GM12891 (cell line): ENCODE data around the gene TMC7.

Experiments used
- PAX5 ChIP-seq: IDR thresholded peaks from 2 replicates; pipeline ENCODE4 v1.6.1; 2011; ENCODE audit warnings: low read length, moderate library complexity, mild to moderate bottlenecking; ENCODE audit not compliant: insufficient read depth, severe bottlenecking
- POLR2A ChIP-seq: IDR thresholded peaks from 2 replicates; pipeline ENCODE4 v1.6.1; 2011; ENCODE audit warnings: low read depth, low read length, control low read depth
- POLR2AphosphoS5 ChIP-seq: IDR thresholded peaks from 2 replicates; pipeline ENCODE4 v1.6.1; 2011; ENCODE audit warnings: low read depth, low read length, control low read depth
- SPI1 ChIP-seq: IDR thresholded peaks from 2 replicates; pipeline ENCODE4 v1.6.1; 2011; ENCODE audit warnings: low read depth, low read length, control low read depth
- TAF1 ChIP-seq: IDR thresholded peaks from 2 replicates; pipeline ENCODE4 v1.6.1; 2011; ENCODE audit warnings: low read depth, low read length, control low read depth

DNA sequence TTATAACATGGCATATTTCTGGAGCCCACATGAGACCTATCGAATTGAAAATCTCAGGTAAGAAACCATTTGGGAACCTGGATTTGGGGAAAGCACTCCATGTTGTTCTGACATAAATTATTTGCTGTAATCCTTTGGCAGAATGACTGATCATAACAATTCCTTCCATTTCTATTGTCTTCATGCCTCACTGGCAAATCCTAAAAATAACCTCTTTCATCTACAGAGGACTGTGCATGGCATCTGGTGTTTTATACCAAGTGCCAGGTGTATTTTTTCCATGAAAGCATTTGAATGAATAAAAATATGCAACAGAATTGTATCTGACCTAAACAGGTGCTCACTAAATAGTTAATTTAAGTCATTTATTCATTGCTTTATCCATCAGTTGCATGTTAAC, 50.0 kb downstream of the TMC7 start:
- no peak for TF ChIP-seq TAF1
- no peak for TF ChIP-seq POLR2A
- TF ChIP-seq SPI1: no peak
- TF ChIP-seq POLR2AphosphoS5: no peak
- TF ChIP-seq PAX5: no peak
